Fibroblast of gingiva (primary cell): ENCODE results near the gene CCDC8.
A peak's percentile ranks its signal among the peaks of the same experiment; 100 is the strongest.
"Not testable (repeated sequence)": the region's sequence is repeated elsewhere in the genome, so short reads cannot be mapped to it uniquely, and the experiment has no call there.

Experiments
- DNase-seq: peaks from one replicate; pipeline ENCODE4 v3.0.0-alpha.2; 2011; ENCODE audit warnings: low read depth

The CCDC8 gene

GRCh38 chr19:46383171-46383815 is 30.1 kb downstream of the CCDC8 start:
- no peak for DNase-seq

- DNase-seq, result no peak
These were observed 31.5 kb downstream of the CCDC8 start for GRCh38 chr19:46381756-46382345.

- no peak for DNase-seq
These were observed 32.0 kb downstream of the CCDC8 start for GRCh38 chr19:46381346-46381745.

GRCh38 chr19:46380690-46381089 is 32.7 kb downstream of the CCDC8 start:
- no peak for DNase-seq

GRCh38 chr19:46378268-46378667 is 35.1 kb downstream of the CCDC8 start:
- peak; percentile 93 for DNase-seq

GRCh38 chr19:46376241-46377153 is 36.9 kb downstream of the CCDC8 start:
- DNase-seq, result no peak

- not testable (repeated sequence) for DNase-seq
These were observed 37.8 kb downstream of the CCDC8 start for GRCh38 chr19:46375476-46376067.

- no peak for DNase-seq
These were observed 38.6 kb downstream of the CCDC8 start for GRCh38 chr19:46374536-46375475.

GRCh38 chr19:46373491-46374359 is 39.6 kb downstream of the CCDC8 start:
- peak; percentile 72 for DNase-seq

GRCh38 chr19:46372901-46373490 is 40.4 kb downstream of the CCDC8 start:
- peak; percentile 72 for DNase-seq

- no peak for DNase-seq
These were observed 41.9 kb downstream of the CCDC8 start for GRCh38 chr19:46371371-46371901.

GRCh38 chr19:46369817-46370216 is 43.5 kb downstream of the CCDC8 start:
- DNase-seq, result no peak

GRCh38 chr19:46368116-46368515 is 45.2 kb downstream of the CCDC8 start:
- DNase-seq, result no peak

- no peak for DNase-seq
These were observed 45.9 kb downstream of the CCDC8 start for GRCh38 chr19:46367426-46367825.

- no peak for DNase-seq
These were observed 46.6 kb downstream of the CCDC8 start for GRCh38 chr19:46366620-46367292.

GRCh38 chr19:46365561-46365960 is 47.8 kb downstream of the CCDC8 start:
- no peak for DNase-seq

- DNase-seq, result no peak
These were observed 49.0 kb downstream of the CCDC8 start for GRCh38 chr19:46364359-46364758.

- DNase-seq, result no peak
These were observed 51.4 kb downstream of the CCDC8 start for GRCh38 chr19:46361915-46362314.
